Measurements from ENCODE around the gene ASPSCR1.

The ASPSCR1 gene

GRCh38 chr17:81983011-81983638 is 5.7 kb downstream of the ASPSCR1 start:
- no peak for DNase-seq

DNA sequence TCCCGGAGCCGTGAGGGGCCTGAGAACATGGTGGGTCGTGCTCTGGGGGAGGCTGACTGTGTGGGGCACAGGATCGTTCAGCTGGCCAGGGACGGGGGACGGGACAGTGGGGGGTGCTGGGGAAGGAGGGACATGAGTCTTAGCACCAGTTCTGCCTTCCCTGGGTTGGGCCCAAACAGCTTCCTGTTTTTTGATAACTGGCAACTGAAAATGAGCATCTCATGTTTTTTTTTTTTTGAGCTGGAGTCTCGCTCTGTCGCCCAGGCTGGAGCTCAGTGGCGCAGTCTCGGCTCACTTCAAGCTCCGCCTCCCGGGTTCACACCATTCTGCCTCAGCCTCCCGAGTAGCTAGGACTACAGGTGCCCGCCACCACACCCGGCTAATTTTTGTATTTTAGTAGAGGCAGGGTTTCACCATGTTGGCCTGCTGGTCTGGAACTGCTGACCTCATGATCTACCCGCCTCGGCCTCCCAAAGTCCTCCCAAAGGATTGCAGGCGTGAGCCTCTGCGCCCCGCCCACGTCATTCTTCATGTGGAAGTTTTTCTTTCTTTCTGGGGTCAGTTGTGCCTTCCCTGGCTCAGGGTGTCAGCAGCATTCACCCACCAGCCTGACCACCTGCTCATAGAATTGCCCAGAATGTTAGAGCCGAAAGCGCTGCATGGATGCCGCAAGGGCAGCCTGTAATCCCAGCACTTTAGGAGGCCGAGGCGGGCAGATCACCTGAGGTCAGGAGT is 6.4 kb downstream of the ASPSCR1 start:
- no peak for DNase-seq

- no peak for DNase-seq
Observed at GRCh38 chr17:81984773-81985410, 7.5 kb downstream of the ASPSCR1 start.

GRCh38 chr17:81986606-81987005 is 9.2 kb downstream of the ASPSCR1 start:
- DNase-seq: no peak

DNA sequence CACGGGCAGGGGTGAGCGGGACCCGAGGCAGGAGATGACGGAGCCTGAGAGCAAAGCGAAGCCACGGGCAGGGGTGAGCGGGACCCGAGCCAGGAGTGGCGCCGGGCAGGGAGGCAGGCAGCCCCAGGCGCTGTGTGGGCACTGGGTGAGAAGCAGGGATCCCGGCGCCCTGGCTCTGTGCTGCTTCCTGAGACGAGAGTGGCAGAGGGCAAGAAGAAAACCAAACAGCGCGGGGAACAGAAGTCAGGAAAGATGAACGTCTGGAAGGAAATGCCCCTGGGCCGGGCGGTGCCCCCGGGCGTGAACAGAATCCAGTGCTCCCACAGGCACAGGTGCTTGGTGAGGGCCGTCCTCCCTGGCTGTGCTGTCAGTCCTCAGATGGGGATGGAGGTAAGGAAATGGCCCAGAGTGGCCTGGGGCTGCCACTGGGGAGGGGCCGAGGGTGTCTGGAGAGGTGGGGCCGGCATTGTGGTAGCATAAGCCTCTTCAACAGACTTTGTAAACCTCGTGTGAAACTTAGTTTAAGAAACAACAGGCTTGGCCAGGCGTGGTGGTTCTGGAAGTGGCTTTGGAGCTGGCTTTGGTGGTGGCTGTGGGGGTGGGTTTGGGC is 9.8 kb downstream of the ASPSCR1 start:
- DNase-seq: no peak

GRCh38 chr17:81990836-81991683 is 13.6 kb downstream of the ASPSCR1 start:
- no peak for DNase-seq

DNA sequence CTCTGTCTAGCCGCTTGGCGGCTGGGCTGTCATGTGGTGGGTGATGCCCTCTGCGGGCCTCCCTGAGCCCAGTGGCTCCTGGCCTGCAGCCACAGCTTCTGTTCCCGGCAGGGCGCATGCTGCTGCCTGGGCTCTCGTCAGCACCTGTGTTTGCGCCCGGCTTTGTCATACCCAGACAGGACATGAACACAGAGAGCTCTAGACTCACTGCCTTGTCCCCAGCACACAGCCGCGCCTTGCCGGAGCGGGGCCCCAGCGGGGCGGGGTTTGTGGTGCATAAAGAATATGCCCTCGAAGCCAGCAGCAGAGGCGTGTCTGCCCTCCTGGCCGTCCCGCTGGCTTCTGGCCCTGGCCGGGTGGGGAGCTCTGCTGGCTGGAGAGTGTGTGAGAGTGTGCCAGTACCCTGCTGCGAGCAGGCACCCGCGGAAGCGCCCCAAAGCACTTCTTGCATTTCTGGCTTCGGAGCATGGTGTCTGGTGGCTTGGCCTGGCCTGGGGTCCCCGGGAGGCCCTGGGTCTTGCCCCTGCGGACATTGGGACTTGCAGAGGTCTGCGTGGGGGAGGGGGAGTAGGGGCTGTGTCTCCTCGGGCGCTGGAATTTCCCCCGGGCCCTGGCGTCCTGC is 14.4 kb downstream of the ASPSCR1 start:
- DNase-seq: no peak

DNA sequence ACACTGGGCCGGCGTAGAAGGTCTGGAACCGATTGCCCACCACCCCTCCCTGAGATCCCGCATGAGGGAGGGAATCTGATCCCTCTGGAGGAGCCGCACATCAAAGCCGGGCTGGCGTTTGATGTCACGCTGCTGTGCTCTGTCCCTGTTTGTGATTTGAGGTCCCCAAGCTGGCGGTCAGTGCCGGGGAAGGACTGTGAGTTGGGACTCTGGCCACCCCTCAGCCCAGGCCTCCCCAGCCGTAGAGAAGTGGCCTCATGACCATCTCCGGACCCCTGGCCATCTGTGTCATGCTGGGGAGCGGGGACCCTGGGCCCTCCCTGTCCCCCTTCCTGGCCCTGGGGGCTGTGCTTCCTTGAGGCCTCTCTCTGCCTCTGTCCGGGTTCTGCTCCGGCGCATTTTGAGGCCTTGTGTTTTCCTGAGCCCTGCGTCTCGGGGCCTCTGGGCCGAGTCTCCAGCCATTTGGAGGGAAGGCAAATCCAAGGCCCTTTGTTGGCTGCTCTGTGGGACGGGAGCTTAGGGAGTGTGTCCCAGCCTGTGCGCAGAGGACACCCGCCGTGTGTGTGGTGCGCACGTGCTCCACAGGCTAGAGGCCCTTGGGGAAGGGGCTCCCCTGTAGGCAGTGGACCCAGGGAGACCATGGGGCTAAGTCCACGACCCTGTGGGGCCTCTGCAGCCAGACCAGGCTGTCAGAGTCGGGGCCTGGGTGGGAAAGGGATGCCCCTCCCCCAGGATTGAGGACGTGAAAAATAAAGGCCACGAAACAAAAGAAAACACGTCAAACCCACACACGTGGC is 15.1 kb downstream of the ASPSCR1 start:
- no peak for DNase-seq

DNA sequence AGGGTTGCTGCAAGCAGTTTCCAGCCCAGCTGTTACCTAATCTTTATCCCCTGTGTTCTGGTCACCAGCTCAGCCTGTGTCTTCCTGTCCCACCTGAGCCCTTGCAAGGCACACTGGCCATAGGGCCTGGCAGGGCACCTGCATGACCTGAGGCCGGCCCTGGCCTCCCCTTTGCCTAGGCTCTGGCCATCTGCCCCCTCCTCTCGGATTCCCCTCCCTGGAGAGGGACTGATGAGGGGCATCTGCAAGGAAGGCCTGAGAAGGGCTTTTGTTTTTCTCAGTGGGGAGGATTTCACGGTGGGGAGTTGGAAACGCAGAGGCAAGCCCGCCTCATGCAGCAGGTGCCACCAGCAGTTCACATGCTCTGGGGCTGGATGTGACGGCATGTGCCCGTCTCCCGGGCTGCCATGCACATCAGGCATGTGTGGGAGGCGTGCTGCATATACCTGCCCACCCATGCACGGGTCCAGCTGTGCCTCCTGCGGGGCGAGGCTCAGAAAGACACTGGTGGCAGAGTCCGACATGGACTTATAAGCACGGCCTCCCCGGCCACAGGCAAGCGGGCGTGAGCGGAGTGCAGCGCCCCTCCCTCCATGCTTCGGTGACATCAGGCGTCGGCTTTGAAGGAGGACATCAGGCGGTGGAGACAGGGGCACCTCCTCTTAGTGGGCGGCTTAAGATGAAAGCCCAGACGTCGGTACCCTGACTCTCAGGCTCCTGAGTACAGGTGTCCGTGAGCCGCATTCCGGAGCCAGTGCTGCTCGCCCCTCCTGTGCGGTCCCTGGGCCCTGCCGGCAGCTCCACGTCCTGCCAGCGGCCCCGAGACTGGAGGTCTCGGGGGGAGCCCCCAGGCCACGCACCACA is 16.5 kb downstream of the ASPSCR1 start:
- DNase-seq: no peak

DNA sequence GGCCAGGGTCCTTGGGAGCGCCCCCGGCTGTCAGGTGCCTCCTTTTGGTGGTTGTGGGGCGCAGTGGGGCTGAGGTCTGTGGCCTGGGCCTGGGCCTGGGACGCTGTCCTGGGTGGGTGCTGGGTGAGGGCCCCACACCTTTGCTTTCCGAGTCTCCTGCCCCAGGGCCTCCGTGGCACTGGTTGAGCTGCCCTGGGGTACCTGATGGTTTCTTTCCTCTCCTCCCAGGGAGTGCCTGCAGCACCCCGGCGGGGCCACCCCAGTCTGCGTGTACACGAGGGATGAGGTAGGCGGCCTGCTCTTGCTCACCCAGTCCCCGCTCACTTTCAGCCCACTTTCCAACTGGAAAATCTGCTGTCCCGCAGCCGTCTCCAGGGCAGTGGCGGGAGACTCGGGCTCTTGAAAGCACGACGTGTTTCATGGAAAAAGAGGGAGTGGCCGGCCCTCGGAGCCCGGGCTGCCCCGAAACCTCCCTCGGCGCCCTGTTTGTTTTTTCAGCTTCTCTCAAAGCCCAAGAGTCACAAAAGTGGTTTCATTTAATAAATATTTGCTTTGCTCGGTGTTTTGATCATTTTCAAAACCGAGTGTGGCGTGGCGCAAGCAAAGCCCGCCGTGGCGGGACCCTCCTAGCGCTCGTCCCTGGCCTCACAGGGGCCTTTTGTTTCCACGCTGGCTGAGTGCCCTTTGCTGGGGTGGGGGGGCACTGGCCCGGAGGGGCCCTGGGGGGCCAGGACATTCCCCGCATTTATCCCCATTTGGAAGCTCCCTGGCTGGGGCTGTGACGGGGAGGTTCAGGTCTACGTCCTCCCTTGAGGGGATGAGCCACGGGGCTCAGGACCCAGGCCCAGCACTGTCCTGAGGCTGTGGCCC is 17.4 kb downstream of the ASPSCR1 start:
- DNase-seq: no peak

GRCh38 chr17:81995463-81996231 is 18.2 kb downstream of the ASPSCR1 start:
- no peak for DNase-seq

GRCh38 chr17:81996232-81996756 is 18.9 kb downstream of the ASPSCR1 start:
- no peak for DNase-seq

DNA sequence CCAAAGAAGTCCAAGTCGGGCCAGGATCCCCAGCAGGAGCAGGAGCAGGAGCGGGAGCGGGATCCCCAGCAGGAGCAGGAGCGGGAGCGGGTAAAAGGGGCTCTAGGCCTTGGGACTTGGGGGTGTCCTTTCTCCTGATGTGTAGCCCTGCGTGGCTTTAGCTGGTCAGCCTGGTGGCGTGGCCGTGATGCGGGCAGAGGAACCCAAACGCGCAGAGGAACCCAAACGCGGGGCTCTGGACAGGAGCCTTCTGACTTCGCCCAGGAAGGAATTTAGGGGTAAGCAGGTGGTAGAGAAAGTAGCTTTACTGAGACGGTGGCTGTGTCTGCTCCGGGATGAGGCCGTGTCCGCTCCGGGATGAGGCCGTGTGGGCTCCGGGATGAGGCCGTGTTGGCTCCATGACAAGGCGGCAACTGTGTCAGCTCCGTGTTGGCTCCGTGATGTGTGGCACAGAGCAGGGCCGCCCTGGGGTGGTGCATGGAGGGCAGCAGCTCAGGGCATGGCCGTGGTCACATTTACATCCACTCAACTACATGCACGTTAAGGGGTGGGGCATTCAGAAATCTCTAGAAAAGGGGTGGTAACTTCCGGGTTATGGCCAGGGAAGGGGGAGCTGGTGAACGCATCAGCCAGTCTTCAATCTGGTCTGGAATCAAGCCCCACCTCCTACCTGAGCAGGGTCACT is 19.5 kb downstream of the ASPSCR1 start:
- DNase-seq: no peak

GRCh38 chr17:81998212-81998611 is 20.8 kb downstream of the ASPSCR1 start:
- no peak for DNase-seq

DNA sequence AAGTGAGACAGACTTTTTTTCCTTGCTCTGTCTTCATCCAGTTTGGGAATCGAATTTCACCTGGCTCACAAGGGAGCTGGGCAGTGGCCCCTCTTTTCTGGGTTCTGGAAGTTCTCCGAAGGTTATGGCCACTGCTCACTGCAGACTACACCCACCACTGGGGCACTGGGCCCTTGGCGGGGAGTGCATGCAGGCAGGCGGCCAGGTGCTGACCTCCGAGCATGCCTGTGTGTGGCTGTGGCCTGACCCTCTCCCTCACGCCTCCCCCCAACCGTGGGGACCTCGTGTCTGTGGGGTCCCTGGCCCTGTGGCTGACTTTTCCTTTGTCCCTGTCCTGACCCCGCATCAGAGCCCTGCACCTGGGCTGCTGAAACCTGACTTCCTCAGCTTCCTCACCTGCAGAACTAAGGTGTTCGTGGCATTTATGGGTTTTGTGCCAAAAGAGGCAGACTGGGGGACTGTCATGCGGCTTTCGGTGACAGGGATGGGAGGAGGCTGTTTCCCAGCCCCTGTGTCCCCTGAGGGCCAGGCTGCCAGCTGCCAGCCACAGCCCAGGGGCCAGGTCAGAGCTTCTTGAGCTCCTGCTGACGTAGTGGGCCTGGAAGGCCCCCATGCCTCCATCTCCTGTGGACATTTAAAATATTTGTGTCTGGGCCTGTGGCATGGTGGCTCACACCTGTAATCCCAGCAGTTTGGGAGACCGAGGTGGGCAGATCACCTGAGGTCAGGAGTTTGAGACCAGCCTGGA is 21.4 kb downstream of the ASPSCR1 start:
- no peak for DNase-seq

GRCh38 chr17:81999587-81999975 is 22.2 kb downstream of the ASPSCR1 start:
- no peak for DNase-seq

Data from kidney glomerular epithelial cell (primary cell).